ENCODE data around the gene SNX7. TPM values are rescaled to one million over a fixed set of nuclear protein-coding genes. Genes with fewer than 3 reads are reported as not detected.

Gene SNX7
- polyA plus RNA-seq, 3 donors = 0.04 to 3.9 (median 0.15) TPM

GRCh38 chr1:98766255-98766654, 104.7 kb downstream of the SNX7 start:
- TF ChIP-seq CTCF (IDR thresholded peaks at IDR 0.05) = no peak
- H3K4me3 Mint-ChIP-seq = peak overlapping the region in 1 of 2 donors; percentile 73
- H3K9ac ChIP-seq (ENCODE audit: insufficient read depth, low read length, poor library complexity, severe bottlenecking) = no peak overlapping the region
- H3K36me3 ChIP-seq (replicated peaks in 1 of 2; ENCODE audit: control insufficient read depth in 1 of 2, insufficient read depth in 2 of 2, low read length in 2 of 2) = no peaks in the 10 kb centered on the region
- H3K4me1 Mint-ChIP-seq = peaks cover 19% of the 10 kb centered on the region
- peak; percentile 11 to 47 (median 31) for DNase-seq
- 0% methylated on average over 3 of the region's 4 CpGs for WGBS (ENCODE audit: insufficient coverage)
- no peaks in the 10 kb centered on the region for H3K36me3 Mint-ChIP-seq
- no peaks in the 10 kb centered on the region for H3K79me2 ChIP-seq (ENCODE audit: insufficient read depth, low read length)
- H3K9me3 ChIP-seq (replicated peaks in 1 of 2; ENCODE audit: control insufficient read depth in 1 of 2, insufficient read depth in 1 of 2, low read length in 2 of 2) = no peaks in the 10 kb centered on the region
- peaks cover 16 to 21% of the 10 kb centered on the region in 2 donors for H3K4me1 ChIP-seq (ENCODE audit: control insufficient read depth in 1 of 2, insufficient read depth in 2 of 2, low read length in 2 of 2)
- H3K27ac Mint-ChIP-seq = peak overlapping the region in 4 of 7 donors; percentile 18 to 78 (median 50)
- no peaks in the 10 kb centered on the region for H3K9me3 Mint-ChIP-seq
- no peaks in the 10 kb centered on the region for H4K20me1 ChIP-seq (ENCODE audit: insufficient read depth, low read length)
- intact Hi-C loops (cut with micrococcal nuclease) = no loop called here
- no peak overlapping the region for H2AFZ ChIP-seq (ENCODE audit: insufficient read depth, low read depth, low read length, poor library complexity, severe bottlenecking)
- H3K27ac ChIP-seq (ENCODE audit: low read depth in 1 of 2, low read length in 2 of 2) = no peak overlapping the region
- H3K4me2 ChIP-seq (replicated peaks; ENCODE audit: extremely low read depth, low read length, poor library complexity, severe bottlenecking) = no peak overlapping the region
- no peaks in the 10 kb centered on the region for H3K27me3 ChIP-seq (ENCODE audit: control insufficient read depth in 2 of 2, insufficient read depth in 2 of 2, low read length in 2 of 2)
- no peak overlapping the region for H3K4me3 ChIP-seq (replicated peaks in 1 of 3; ENCODE audit: low read depth in 2 of 3, low read length in 3 of 3)
- peaks cover 0 to 5% (median 3%) of the 10 kb centered on the region in 3 donors for H3K27me3 Mint-ChIP-seq (ENCODE audit: low read depth in 3 of 3)

DNA sequence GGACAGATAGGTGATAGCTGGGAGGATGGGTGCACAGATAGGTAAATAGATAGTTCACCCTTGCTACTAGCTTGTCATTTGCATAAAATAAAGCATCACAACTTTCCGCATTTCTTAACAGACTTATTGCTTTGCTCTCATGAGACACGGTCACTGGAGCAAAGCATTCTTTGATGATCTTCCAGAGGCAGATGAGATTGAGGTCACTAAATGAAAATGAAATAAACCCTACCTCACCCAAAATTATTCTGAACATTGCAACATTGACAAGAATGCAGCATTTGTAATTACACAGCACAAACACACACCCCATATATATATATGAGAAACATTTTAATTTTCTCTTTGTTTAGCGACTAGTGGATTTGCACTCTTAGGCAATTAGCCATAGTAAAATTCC, 107.6 kb downstream of the SNX7 start:
- no peak overlapping the region for H3K4me2 ChIP-seq (replicated peaks; ENCODE audit: extremely low read depth, low read length, poor library complexity, severe bottlenecking)
- H3K4me3 ChIP-seq (replicated peaks in 1 of 3; ENCODE audit: low read depth in 2 of 3, low read length in 3 of 3) = no peak overlapping the region
- Mint-ChIP-seq H3K4me1 (peaks cover 16% of the 10 kb centered on the region), H3K4me3 (no peak overlapping the region), H3K9me3 (no peaks in the 10 kb centered on the region), H3K27me3 (ENCODE audit: low read depth in 3 of 3) (peaks cover 5 to 8% (median 5%) of the 10 kb centered on the region in 3 donors), H3K27ac (no peak overlapping the region), H3K36me3 (no peaks in the 10 kb centered on the region)
- no peak overlapping the region for H2AFZ ChIP-seq (ENCODE audit: insufficient read depth, low read depth, low read length, poor library complexity, severe bottlenecking)
- no peak overlapping the region for H3K9ac ChIP-seq (ENCODE audit: insufficient read depth, low read length, poor library complexity, severe bottlenecking)
- DNase-seq = no peak
- H3K79me2 ChIP-seq (ENCODE audit: insufficient read depth, low read length) = no peaks in the 10 kb centered on the region
- whole genome bisulfite sequencing (ENCODE audit: insufficient coverage) = no CpG with 5 or more reads among the region's 3 CpGs
- no peak for TF ChIP-seq CTCF (IDR thresholded peaks at IDR 0.05)
- peaks cover 13 to 21% of the 10 kb centered on the region in 2 donors for H3K4me1 ChIP-seq (ENCODE audit: control insufficient read depth in 1 of 2, insufficient read depth in 2 of 2, low read length in 2 of 2)
- no peaks in the 10 kb centered on the region for H3K27me3 ChIP-seq (ENCODE audit: control insufficient read depth in 2 of 2, insufficient read depth in 2 of 2, low read length in 2 of 2)
- H3K27ac ChIP-seq (ENCODE audit: low read depth in 1 of 2, low read length in 2 of 2) = no peak overlapping the region
- H4K20me1 ChIP-seq (ENCODE audit: insufficient read depth, low read length) = no peaks in the 10 kb centered on the region
- intact Hi-C loops (cut with micrococcal nuclease) = no loop called here
- H3K9me3 ChIP-seq (replicated peaks in 1 of 2; ENCODE audit: control insufficient read depth in 1 of 2, insufficient read depth in 1 of 2, low read length in 2 of 2) = no peaks in the 10 kb centered on the region
- H3K36me3 ChIP-seq (replicated peaks in 1 of 2; ENCODE audit: control insufficient read depth in 1 of 2, insufficient read depth in 2 of 2, low read length in 2 of 2) = no peaks in the 10 kb centered on the region
